ENCODE data around the gene ZNF37A.

DNA sequence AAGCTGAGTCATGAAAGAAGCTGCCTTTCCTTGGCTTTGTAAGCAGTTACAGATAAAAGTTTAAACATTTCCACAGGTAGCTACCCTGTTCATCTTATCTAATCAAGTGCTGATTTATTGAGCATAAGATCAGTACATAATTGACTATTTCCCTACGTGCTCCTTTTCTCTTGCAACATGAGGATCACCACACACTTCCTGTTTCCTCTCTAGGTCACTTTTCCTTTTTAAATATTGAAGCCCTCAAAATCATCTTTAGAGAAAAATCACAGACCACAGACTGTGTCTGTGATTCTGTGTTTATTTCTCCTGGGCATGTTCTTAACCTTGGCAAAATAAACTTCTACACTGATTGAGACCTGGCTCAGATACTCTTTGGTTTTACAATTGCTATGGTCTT lies 69.5 kb downstream of the ZNF37A start:
- TF ChIP-seq POLR2A (IDR thresholded peaks at IDR 0.05) (no peak), CTCF (IDR thresholded peaks at IDR 0.05) (no peak), POLR2AphosphoS5 (IDR thresholded peaks at IDR 0.05) (no peak), EP300 (IDR thresholded peaks at IDR 0.05) (no peak)

Data from suprapubic skin (tissue), 4 donors.